KBM-7 (cell line): Measurements from ENCODE around the gene KIAA0040.

Experiments
- DNase-seq: peaks from one replicate; pipeline ENCODE4 v3.0.0-alpha.2; 2015
- in situ Hi-C: fragments of 300-500 bp; cut with MboI; formaldehyde crosslinking; loops from 2 replicates; pipeline ENCODE4 v1.14.3; 2020; ENCODE audit warnings: low sequenced_read_pairs, low pct_unique_long_range_greater_than_20kb, mixed read lengths

KIAA0040 gene

DNA sequence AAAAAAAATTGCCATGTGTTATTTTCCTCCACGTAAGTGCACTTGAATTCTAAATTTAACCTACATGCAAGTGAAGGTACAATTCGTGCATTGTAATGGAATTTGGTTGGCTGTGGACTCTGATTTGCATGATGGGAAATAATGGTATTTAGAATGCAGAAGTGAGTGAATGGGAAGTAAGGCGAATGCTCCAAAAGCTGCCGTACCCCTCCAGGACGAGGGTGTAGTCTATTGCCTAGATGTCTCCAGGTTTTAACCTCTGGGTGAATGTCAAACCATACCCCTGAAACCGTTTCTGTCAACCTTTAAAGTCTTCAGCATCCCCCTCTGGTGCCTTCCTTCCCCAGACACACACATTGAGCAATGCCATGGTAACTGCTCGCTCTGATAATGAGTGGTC is 44.5 kb downstream of the KIAA0040 start:
- in situ Hi-C loops, result loop anchor here (10.0 to 25.0 kb wide), 2 partner anchors 111 to 177 kb away; no protein-coding TSS in a partner anchor
- no peak for DNase-seq

DNA sequence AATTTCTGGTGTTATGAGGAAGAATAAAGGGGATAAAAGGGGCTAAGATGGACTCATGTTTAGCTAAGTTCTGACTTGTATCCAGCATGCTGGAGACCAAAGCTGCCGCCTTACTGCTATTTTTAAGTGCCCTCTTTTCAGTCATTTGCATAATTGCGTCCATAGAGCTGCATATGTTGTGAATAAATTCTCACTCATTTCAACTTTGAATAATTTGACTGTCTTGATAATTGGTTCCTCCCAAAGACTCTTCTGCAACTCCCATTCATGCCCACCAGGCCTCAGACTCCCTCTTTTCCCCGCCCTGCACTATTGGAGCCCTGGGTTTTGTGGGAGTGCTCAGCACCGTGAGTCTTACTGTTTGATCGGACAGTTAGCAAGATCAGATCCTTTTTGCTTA is 45.0 kb downstream of the KIAA0040 start:
- in situ Hi-C loops, result loop anchor here (10.0 to 25.0 kb wide), 2 partner anchors 110 to 177 kb away; no protein-coding TSS in a partner anchor
- no peak for DNase-seq

DNA sequence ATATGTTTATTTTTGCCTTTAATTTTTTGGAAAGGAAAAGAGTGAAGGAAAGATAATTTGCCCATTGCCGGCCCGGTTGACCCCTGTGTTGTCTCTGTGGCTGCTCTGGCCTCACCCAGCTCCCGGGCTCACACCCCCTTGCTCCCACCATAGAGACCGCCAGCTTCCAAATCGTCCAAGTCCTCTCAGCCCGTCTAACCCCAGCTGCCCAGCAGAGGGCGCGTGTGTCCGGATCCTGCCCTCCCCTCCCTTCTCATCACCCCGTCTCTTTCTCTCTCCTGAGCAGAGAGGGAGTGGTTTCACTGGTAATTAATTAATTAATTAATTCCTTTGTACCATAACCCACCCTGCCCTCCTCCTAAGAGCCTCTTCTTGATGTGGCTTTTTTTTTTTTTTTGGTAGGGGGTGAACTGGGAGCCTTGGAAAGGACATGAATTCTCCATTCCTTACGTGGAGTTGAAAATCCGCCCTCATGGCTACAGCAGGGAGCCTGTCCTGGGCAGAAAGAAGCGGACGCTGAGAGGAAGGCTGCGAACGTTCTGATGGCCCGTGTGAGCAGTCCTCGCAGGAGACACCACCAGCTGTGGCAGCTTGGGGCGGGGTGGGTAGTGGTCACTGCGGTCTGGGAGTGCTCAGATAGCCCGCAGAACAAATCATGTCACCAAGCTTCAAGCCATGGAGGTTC is 45.9 kb downstream of the KIAA0040 start:
- in situ Hi-C loops, result loop anchor here (10.0 to 25.0 kb wide), 2 partner anchors 109 to 178 kb away; no protein-coding TSS in a partner anchor

DNA sequence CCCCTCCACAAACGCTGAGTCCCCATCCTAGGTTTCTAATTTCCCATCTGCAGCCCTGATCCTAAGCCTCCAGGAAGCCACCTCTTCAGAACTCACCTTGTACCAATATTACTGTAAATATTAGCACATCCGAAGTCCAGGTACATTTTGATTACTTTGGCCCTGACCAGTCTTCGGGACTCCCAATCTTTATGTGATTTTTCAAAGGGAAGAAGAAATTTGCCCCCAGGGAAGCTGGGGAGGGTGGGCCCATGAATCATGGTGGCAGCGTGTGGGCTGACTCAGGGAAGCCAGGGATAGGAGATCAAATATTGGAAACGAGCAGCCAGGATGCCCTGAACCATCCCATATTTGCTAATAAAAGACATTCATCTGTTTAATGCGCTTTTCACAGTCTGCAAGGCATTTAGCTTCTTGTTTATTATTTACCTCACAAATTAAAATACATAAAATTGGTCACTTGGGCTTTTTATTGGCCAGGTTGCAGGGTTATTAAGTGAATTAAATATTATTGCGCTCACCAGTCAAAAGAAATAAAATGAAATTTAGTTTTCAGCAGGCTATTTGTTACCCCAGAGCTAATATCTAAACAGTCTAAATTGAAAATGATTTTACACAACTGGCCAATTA is 46.6 kb downstream of the KIAA0040 start:
- DNase-seq, result no peak
- in situ Hi-C loops, result loop anchor here (10.0 to 25.0 kb wide), 2 partner anchors 109 to 179 kb away; no protein-coding TSS in a partner anchor

More for the DNA sequence above, 45.9 kb downstream of the KIAA0040 start:
- peak; percentile 81 for DNase-seq

DNA sequence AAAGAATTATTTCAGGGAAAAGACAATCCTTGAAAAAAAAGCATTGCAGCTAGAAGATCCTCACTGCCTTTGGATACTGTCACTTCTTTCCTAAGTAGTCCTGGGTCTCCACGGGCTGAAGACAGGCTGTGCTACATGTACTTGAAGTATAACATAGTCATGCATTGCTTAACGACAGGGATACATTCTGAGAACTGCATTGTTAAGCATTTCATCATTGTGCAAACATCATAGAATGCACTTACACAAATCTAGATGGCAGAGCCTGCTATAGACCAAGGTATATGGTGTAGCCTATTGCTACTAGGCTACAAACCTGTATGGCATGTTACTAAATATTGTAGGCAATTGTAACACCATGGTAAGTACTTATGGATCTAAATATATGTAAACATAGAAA is 54.0 kb downstream of the KIAA0040 start:
- no peak for DNase-seq
- in situ Hi-C loops, result loop anchor here (25.0 kb wide), 1 partner anchor 101 kb away; no protein-coding TSS in a partner anchor

DNA sequence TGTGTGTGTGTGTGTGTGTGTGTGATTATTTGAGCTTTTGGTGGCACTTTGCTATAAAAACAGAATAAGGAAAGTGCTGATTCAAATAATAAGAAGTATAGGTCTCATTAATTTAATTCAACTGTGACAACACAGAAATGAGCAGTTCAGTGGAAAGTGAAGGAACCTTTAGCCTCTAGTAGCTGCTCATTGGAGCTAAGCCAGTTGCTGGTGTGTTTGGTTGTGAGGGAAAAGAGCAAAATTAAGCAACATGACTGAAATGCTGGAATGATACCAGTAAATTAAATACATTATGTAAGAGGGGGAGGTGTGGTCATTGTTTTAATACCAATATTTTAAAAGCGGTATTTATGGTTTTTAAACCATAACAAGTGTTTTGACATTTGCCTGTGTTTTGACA is 55.2 kb downstream of the KIAA0040 start:
- DNase-seq, result no peak
- in situ Hi-C loops, result loop anchor here (25.0 kb wide), 1 partner anchor 100 kb away; no protein-coding TSS in a partner anchor

DNA sequence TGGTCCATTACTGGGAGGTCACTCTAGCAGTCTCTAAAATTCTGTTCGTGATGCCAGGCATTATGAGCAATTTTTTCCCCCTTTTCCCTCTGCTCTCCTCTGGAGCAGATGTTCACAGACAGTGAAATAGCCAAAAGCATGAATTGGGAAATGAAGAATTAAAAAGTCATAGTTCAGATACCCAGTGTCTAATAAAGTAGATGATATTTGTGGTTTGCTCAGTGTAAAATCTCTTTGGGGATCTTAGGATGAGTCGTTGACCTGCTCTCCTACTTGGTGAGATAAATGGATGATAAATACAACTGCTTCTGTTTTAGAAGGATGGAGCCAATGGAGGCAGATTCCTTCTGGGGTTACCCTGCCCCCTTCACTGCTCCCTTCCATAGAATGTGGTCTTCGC is 56.3 kb downstream of the KIAA0040 start:
- in situ Hi-C loops, result loop anchor here (25.0 kb wide), 1 partner anchor 99 kb away; no protein-coding TSS in a partner anchor
- no peak for DNase-seq

DNA sequence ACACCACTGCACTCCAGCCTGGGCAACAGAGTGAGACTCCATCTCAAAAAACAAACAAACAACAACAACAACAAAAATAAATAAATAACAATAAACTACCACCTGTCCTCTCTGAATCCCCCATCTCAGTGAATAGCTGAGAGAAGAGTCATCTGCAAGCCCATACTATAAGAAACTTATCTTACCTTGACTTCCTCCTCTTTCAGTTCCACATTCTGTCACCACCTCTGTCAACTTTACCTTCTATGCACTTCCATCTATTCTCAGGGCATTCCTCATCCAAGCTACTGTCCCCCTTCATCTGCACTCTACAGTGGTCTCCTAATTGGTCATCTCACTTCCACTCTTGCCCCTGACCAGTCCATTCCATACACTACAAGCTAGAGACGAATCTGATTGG is 58.1 kb downstream of the KIAA0040 start:
- DNase-seq, result no peak
- in situ Hi-C loops, result loop anchor here (25.0 kb wide), 1 partner anchor 97 kb away; no protein-coding TSS in a partner anchor

DNA sequence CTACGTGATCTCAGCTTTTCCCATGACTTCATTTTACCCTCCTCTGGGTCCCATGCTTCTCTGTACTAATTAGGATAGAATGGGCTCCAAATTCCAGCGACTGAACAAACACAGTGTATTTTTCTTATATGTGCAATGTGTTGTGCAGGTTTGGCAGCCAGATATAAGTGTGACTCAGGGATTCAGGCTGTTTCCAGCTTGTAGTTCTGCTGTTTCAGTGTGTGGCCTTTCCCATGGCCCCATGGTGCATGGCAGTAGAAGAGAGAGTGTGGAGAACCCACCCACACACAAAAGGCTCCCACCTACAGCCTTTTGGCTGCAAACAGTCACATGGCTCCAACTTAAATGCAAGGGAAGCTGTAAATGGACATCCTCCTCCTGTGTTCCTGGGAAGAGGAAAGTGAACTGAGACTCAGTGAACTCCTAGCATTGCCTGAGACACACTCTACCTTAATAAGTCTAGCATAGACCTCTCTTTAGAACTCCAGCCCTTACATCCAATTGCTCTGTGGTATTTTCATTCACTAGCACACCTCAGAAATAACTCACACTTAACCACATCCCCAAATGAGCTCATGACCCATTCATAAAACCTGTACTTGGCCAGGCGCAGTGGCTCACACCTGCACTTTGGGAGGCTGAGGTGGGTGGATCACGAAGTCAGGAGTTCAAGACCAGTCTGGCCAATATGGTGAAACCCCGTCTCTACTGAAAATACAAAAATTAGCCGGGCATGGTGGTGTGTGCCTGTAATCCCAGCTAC is 58.7 kb downstream of the KIAA0040 start:
- no peak for DNase-seq
- in situ Hi-C loops, result loop anchor here (25.0 kb wide), 1 partner anchor 97 kb away; no protein-coding TSS in a partner anchor

DNA sequence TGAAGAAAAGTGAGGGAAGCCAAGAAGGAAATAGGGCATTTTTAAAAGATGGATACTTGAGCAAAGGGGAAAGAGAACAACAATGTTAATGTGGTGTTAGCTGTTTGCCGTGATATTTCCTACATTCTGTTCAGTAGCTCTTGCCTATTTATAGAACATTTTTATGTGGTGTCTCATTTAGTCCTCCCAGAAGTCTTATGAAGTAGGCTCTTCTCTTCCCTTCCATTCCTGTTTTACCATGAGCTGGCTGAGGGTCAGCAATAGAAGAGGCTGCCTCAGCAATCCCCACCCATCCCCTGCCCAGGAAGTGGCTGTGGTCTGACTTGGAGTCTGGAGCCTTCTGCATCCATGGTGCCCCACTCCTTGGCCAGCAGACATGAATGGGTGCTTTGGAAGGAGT is 60.1 kb downstream of the KIAA0040 start:
- in situ Hi-C loops, result loop anchor here (25.0 kb wide), 1 partner anchor 95 kb away; no protein-coding TSS in a partner anchor

DNA sequence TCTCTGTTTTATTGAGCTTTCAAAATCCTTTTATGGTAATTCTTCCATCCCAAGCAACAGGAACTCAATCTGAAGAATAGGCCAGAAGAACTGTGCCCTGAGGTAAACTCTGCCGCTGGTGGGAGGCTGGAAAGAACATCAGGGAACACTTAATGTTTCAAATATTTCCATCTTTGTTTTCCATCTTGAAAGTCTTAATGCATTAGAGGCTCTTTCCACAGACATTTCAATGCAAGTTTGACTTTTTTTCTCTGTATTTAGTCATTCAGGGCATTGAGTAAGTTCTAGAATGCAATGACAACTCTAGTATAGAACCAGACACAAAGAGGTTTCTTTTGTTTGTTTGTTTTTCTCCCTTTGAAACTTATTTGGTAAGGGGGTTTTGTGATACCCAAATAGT is 61.5 kb downstream of the KIAA0040 start:
- in situ Hi-C loops, result loop anchor here (25.0 kb wide), 1 partner anchor 94 kb away; no protein-coding TSS in a partner anchor
- no peak for DNase-seq

More for the DNA sequence above, 60.1 kb downstream of the KIAA0040 start:
- DNase-seq, result no peak

DNA sequence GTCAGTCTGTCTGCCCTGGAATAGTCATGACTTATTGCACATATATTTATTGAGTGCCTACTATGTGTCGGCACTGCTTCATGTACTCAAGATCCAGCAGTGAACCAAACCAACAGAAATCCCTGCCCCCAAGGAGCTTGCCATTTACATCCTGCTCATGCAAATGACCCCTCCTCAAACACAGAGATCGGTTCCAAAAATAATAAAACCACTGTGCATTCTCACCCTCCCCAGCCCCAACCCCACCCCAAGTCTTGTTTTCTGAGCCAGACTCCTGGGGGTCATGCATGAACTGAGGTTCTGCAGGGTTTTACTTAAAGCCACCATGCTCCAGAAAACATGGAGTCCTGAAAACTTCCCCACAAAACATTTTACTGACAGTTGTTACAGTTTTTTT is 61.9 kb downstream of the KIAA0040 start:
- in situ Hi-C loops, result loop anchor here (25.0 kb wide), 1 partner anchor 93 kb away; no protein-coding TSS in a partner anchor
- no peak for DNase-seq

DNA sequence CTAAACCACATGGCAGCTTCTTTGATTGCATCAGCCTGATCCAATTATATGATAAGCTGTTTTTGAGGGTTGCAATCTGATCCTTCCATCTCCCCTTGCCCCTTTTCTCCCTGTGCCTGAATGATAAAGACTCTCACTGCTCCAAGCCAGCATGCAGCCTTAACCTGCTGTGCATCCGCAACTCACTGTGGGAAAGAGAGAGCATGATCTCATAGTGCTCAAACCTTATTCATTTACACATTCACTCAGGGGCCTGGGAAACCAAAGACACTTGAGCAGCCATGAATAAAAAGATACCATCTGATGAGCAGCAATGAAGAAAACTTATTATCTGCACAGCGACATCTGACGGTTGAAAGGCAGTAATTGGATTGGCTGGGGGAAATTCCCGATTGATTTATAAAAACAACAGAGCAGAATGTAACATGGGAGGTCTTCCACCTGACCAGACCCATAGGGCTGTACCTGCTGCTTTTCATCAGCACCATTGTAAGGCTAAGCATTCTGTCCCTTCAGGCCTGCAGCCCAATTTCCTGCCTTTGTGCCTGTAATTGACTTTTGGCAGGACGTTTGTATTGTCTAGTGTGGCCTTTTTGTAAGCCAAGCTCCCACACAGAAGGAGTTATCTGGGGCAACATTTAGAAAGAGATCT is 62.5 kb downstream of the KIAA0040 start:
- peak; percentile 53 for DNase-seq

DNA sequence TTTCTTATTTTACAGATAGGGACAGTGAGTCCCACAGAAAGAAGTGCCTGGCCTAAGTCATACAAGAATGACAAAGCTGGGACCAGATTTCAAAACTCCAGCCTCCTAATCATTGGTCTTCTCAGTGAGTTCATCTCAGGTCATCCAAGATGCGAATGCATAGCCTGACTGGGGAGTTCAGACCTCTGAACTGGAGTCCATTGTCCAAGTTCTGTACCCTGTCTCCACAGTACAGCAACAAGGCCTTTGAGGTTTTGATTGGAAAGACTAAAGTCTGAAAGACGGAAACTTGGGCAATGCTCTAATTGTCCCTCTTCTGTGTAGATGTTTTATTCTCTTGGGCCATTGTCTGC is 63.0 kb downstream of the KIAA0040 start:
- in situ Hi-C loops, result loop anchor here (25.0 kb wide), 1 partner anchor 92 kb away; no protein-coding TSS in a partner anchor

More for the DNA sequence above, 62.5 kb downstream of the KIAA0040 start:
- in situ Hi-C loops, result loop anchor here (25.0 kb wide), 1 partner anchor 93 kb away; no protein-coding TSS in a partner anchor

DNA sequence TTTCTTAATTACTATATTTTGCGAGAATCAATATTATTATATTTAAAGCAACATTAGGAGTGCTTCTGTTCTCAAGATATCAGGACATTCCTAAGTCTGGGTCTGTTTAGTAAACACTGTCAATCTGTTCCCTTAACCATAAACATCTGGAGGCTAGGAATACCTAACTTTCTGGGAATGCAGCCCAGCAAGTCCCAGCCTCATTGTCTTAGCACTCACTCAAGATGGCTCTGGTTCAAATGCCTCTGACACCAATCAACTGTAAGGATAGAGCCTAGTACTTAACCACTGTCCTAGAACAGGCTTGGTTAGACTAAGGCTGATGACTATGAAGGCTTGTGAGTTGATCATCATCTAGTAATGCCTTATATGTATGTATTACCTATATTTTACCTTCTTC is 63.4 kb downstream of the KIAA0040 start:
- in situ Hi-C loops, result loop anchor here (25.0 kb wide), 1 partner anchor 92 kb away; no protein-coding TSS in a partner anchor

More for the DNA sequence above, 63.0 kb downstream of the KIAA0040 start:
- DNase-seq, result no peak

DNA sequence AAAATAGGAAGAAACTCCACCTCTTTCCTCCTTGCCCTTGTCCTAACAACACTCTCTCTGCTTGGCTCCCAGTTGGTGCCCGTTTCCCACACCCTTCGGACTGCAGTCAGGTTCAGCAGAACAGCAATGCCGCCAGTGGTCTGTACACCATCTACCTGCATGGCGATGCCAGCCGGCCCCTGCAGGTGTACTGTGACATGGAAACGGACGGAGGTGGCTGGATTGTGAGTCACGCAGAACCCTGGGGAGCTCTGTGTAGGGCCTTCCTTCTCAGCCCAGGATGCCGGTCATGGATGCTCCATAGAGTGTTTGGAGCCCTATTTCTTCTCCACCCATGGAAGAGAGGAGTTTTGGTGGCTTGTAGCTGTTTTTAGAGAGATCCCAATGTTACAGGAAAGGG is 64.1 kb downstream of the KIAA0040 start:
- in situ Hi-C loops, result loop anchor here (25.0 kb wide), 1 partner anchor 91 kb away; no protein-coding TSS in a partner anchor
- DNase-seq, result no peak

More for the DNA sequence above, 63.4 kb downstream of the KIAA0040 start:
- no peak for DNase-seq

DNA sequence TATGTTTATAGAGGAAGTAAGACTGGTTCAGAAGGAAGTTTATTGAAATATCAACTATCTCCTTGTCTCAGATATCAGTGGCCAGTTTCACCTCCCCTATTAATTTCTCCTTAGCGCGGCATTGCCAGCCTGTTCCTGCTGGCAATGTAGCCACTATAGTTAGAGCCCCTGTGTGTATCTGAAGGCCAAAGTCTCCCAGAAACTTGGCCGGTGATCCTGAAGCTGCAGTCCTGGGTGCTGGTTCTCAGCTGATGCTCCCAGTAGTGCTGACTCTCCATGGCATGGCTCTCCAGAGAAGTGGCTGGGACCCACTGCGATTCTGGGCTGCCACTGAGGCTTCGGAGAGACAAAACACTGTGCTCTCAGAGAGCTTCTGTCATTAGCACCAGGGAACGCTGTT is 65.0 kb downstream of the KIAA0040 start:
- DNase-seq, result no peak
- in situ Hi-C loops, result loop anchor here (25.0 kb wide), 1 partner anchor 90 kb away; no protein-coding TSS in a partner anchor

DNA sequence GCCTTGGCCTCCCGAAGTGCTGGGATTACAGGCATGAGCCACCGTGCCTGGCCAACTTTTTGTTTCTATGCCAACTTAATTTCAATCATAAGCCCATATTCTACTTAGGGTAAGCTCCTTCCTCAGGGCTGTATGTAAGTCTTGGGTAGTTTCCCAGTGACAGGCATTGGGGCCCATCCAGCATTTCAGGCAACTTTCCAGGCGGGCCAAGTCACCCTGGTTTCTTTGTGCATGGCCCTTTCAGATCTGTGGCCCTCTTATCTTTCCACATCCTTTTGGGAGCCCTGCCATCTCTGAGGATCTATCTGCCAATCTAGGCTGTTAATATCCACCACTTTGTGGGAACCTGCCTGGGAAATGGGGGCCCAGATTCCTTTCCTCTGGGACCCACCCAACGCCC is 66.2 kb downstream of the KIAA0040 start:
- DNase-seq, result no peak
- in situ Hi-C loops, result loop anchor here (25.0 kb wide), 1 partner anchor 89 kb away; no protein-coding TSS in a partner anchor
